ENCODE data around the gene AGRN. TPM values are rescaled to one million over a fixed set of nuclear protein-coding genes. Genes with fewer than 3 reads are reported as not detected.
"Not testable (repeated sequence)": the region's sequence is repeated elsewhere in the genome, so short reads cannot be mapped to it uniquely, and the experiment has no call there.

The AGRN gene
- total RNA-seq, 4 donors from 2014 or later: 68.3 to 147 (median 129) TPM

DNA sequence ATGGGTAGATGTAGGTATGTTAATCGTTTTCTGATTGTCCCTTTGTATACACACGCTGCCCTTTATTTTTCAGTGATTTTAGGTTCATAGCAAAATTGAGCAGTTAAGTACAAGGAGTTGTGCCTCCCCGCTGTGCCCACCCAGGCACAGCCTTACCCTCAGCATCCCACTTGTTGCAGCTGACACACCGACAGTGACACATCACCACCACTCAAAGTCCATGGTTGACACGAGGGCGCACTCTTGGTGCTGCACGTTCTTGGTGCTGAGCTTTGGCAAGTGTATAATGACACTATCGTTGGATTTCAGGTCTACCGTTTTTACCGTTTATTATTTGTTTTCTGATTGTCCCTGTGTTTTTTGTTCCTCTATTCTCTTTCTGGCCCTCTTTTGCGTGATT, 80.4 kb downstream of the AGRN start:
- 91 to 97% methylated on average over 11 of the region's 11 CpGs for WGBS, 2 donors
- DNase-seq: no peak
- no peaks in the 10 kb centered on the region for H3K36me3 ChIP-seq
- no peaks in the 10 kb centered on the region for H3K9me3 ChIP-seq
- intact Hi-C loops (cut with DNase I): no loop called here
- no peak overlapping the region for H3K27ac ChIP-seq
- no peaks in the 10 kb centered on the region for H3K4me1 ChIP-seq
- no peak overlapping the region for H3K4me3 ChIP-seq (replicated peaks in 1 of 3)
- TF ChIP-seq POLR2A (IDR thresholded peaks at IDR 0.05): no peak
- TF ChIP-seq CTCF (IDR thresholded peaks at IDR 0.05): no peak
- no peaks in the 10 kb centered on the region for H3K27me3 ChIP-seq

DNA sequence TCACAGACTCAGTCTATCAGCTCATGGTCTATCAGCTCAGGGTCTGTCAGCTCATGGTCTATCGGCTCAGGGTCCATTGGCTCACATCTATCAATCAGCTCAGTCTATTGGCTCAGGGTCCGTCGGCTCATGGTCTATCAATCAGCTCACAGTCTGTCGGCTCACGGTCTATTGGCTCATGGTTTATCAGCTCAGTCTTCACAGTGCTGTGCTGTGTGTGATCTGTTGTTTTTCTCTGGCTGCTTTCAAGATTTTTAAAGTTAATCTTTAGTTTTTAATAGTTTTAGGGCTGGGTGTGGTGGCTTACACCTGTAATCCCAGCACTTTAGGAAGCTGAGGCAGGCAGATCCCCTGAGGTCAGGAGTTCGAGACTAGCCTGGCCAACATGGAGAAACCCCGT, 81.6 kb downstream of the AGRN start:
- Histone ChIP-seq H3K4me1 (no peaks in the 10 kb centered on the region), H3K27me3 (no peaks in the 10 kb centered on the region), H3K9me3 (no peaks in the 10 kb centered on the region), H3K4me3 (replicated peaks in 1 of 3) (no peak overlapping the region), H3K36me3 (no peaks in the 10 kb centered on the region), H3K27ac (no peak overlapping the region)
- intact Hi-C loops (cut with DNase I): no loop called here
- 88 to 91% methylated on average over 7 of the region's 7 CpGs for WGBS, 2 donors
- TF ChIP-seq CTCF (IDR thresholded peaks at IDR 0.05) (no peak), POLR2A (IDR thresholded peaks at IDR 0.05) (no peak)
- DNase-seq: no peak

DNA sequence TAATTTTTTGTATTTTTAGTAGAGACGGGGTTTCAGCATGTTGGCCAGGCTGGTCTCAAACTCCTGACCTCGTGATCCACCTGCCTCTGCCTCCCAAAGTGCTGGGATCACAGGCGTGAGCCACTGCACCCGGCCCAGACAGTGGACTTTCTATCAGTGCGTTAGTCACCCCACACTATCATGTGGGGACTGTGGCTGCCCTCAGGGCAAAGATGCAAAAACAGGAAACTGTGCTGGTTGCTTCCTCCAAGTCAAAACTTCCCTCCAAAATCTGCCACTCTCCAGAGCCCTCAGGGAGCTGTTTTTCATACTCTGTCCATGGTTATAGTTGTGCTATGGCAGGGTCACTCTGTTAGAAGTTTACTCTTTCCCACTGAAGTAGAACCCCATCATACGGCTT, 84.2 kb downstream of the AGRN start:
- H3K9me3 ChIP-seq; H3K27me3 ChIP-seq; H3K4me1 ChIP-seq; DNase-seq; H3K27ac ChIP-seq; H3K36me3 ChIP-seq; H3K4me3 ChIP-seq (replicated peaks in 1 of 3); intact Hi-C loops (cut with DNase I): not testable (repeated sequence)
- 91 to 93% methylated on average over 6 of the region's 6 CpGs for WGBS, 2 donors

Small RNAs within 50 kb of the gene (small RNA-seq; reads per million reads assigned to genes)
- gene AL645608.3: not detected

Other genes with a start within 250 kb of the AGRN start
- gene SAMD11, start 96.2 kb upstream of the AGRN start, total RNA-seq: 10 to 100 TPM in 1 of 4 donors, 1 to 10 TPM in 3; 4.1 to 11.2 (median 6.3) TPM
- gene NOC2L, start 60.9 kb upstream of the AGRN start, total RNA-seq: 10 to 100 TPM; 31.9 to 39.8 (median 34.6) TPM
- 10 to 100 TPM in 2 of 4 donors, 1 to 10 TPM in 2; 3.4 to 10.9 (median 10.3) TPM for gene KLHL17, start 59.5 kb upstream of the AGRN start, total RNA-seq
- under 1 TPM in 2 of 4 donors, not detected in 2; 0.25 to 0.27 TPM for gene PLEKHN1, start 53.6 kb upstream of the AGRN start, total RNA-seq
- gene PERM1, start 38.0 kb upstream of the AGRN start, total RNA-seq: under 1 TPM in 1 of 4 donors, not detected in 3; 0.22 TPM
- 10 to 100 TPM in 3 of 4 donors, 1 to 10 TPM in 1; 5.0 to 29.2 (median 18.6) TPM for gene HES4, start 20.0 kb upstream of the AGRN start, total RNA-seq
- 10 to 100 TPM; 18.5 to 57.5 (median 37.8) TPM for gene ISG15, start 6.6 kb upstream of the AGRN start, total RNA-seq
- not detected for gene RNF223, start 54.2 kb downstream of the AGRN start, total RNA-seq
- 10 to 100 TPM; 10.3 to 27.6 (median 19.6) TPM for gene C1orf159, start 96.0 kb downstream of the AGRN start, total RNA-seq
- gene TTLL10, start 153.8 kb downstream of the AGRN start, total RNA-seq: under 1 TPM in 2 of 4 donors, not detected in 2; 0.13 to 0.29 TPM
- under 1 TPM in 2 of 4 donors, not detected in 2; 0.49 to 0.67 TPM for gene TNFRSF18, start 186.5 kb downstream of the AGRN start, total RNA-seq
- gene TNFRSF4, start 194.0 kb downstream of the AGRN start, total RNA-seq: 1 to 10 TPM; 1.5 to 4.5 (median 3.2) TPM
- 100 to 1,000 TPM; 109 to 144 (median 138) TPM for gene SDF4, start 211.9 kb downstream of the AGRN start, total RNA-seq
- 10 to 100 TPM; 18.0 to 32.2 (median 25.5) TPM for gene B3GALT6, start 212.1 kb downstream of the AGRN start, total RNA-seq
- gene C1QTNF12, start 226.6 kb downstream of the AGRN start, total RNA-seq: under 1 TPM in 1 of 4 donors, not detected in 3; 0.83 TPM

Data from thyroid gland (tissue), 4 donors.